Measurements from ENCODE around the gene GDF7.

The GDF7 gene

DNA sequence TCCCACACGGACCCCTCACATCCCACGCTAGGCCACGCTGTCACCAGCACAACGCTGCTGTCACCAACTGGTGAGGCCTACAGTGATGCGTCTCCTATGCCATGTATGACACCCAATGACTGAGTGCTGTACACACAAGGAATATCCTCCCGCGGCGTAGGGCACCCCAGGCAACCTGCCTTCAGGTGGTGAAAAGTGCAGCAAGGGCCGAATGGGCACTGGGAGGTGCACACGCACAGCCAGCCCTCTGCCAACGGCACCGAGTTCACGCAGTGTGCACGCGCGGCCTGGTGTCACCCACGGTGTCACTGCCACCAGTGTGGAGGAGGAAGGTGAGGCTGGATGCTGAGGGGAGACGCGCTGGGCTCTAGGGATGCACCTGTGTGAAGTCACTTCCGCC is 20.5 kb upstream of the GDF7 start:
- no peak for FAIRE-seq

DNA sequence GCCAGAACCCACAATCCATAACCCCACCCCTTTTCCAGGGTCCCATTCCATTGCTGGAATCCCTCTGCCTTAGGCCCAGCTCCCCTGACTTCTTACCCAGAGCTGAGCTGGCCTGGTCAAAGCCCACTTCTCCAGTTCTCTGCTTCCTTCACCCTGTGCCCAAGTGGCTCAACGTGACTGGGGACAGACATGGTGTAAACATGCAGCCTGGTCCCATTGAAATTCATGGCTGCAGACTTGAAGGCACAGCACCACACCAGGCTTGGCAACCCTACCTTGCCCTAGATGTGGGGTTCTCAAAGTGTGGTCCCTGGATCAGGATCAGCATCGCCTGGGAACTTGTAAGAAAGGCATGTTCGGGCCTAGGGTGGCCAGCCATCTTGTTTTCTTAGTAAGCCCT is 19.7 kb upstream of the GDF7 start:
- no peak for FAIRE-seq

DNA sequence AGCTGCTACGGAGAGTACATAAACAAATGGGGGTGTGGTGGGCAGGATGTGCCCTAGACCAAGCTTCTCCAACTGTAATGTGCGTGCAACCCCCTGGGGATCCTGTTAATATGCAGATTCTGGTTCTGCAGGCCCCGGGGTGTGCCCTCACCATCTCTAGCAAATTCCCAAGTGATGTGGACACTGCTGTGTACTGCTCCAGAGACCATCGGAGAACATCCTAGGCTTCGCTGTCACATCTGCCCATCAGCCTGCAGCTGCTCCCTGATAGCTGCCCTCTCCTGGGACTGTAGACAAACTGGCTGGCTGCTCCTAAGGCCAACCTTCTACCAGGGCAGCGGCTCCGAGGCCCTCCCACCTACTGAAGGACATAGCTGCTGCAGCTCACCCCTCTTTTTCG is 19.2 kb upstream of the GDF7 start:
- no peak for FAIRE-seq

DNA sequence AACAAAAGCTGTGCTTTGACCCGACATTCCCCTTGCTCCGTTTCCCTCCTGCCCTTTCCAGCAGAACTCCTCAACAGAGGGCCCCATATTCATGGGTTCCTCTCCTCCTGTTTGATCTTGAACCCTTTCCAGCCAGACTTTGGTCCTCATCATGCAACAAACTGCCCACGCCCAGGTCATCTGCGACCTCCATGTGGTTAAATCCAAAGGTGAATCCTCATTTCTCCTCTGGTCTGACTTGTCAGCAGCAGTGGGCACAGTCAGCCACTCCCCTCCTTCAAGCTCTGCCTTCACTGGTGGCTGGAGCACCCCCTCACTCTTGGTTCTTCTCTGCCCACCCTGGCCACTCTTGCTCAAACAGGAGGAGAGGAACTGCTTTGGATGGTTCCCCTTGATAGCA is 18.7 kb upstream of the GDF7 start:
- no peak for FAIRE-seq

DNA sequence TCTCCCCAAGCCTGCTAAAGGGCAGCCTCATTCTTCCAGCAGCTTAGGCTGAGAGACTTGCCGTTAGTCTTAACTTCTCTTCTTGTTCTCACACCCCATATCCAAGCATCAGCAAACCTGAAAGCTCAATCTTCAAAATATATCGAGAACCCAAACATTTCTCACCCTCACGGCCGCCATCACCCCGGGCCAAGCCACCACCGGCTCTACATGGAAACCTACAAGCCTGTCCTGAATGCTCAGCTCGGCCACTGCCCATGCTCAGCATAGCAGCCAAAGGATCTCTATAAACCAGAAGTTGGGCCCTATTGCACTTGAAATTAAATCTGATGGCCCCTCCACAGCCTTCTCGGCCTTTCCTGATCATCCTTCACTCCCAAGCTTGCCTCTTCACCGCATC is 18.1 kb upstream of the GDF7 start:
- FAIRE-seq: no peak

DNA sequence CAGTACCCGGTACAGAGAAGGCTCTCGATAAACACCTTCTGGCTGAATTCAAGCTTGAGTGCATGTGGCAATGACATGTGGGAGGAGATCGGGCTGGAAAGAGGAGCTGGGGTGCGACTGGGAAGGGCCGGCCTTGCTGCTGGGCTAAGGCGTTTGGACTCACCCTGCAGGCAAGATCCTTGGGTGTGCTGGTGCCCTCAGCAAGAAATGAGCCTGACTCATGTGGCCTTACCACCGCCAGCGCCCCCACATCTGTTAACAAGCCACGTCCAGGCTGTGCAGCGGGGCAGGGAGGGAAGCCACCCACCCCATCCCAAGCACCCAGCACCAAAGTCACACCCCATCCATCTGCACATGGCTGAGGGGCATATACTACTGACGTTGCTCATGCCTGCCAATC is 17.4 kb upstream of the GDF7 start:
- no peak for FAIRE-seq

DNA sequence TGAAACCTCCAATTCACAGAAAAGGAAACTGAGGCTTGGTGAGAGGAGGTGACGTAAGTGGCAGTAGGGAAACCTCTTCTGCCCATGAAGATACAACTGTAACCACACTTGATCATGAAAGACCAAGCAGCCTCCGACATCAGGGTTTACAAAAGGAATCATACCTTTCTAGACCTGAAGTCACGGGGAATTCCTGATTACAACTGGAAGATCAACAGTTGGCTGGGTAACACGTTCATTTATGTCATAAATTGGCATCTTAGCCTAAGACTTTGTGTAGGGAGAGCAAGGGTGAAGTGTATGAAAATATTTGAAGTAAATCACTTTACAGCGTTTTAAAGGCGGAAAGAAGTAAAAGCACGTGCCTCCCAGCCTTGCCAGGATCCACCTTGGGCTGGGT is 17.0 kb upstream of the GDF7 start:
- no peak for FAIRE-seq

DNA sequence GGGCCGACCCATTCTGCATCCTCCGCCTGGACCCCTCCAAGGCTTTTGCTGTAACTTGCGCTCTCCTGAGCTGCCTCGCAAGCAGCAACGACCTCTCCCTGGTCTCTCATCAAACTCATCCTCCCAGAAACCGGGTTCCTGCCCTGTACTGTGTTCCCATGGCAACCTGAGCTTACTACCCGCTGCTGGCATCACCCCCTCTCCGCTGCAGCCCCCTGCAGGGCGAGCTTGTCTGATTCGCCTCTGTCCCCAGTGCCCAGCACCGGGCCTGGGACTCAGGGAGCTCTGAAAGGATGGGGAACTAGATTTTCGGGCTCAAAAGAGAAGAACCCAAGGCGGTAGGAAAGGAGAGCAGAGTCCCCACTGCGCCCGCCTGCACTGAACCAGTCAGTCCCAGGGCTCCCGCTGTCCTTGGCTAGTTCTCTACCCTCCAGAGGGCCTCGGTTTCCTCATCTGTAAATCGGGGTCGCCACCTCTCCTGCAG is 16.5 kb upstream of the GDF7 start:
- no peak for FAIRE-seq

DNA sequence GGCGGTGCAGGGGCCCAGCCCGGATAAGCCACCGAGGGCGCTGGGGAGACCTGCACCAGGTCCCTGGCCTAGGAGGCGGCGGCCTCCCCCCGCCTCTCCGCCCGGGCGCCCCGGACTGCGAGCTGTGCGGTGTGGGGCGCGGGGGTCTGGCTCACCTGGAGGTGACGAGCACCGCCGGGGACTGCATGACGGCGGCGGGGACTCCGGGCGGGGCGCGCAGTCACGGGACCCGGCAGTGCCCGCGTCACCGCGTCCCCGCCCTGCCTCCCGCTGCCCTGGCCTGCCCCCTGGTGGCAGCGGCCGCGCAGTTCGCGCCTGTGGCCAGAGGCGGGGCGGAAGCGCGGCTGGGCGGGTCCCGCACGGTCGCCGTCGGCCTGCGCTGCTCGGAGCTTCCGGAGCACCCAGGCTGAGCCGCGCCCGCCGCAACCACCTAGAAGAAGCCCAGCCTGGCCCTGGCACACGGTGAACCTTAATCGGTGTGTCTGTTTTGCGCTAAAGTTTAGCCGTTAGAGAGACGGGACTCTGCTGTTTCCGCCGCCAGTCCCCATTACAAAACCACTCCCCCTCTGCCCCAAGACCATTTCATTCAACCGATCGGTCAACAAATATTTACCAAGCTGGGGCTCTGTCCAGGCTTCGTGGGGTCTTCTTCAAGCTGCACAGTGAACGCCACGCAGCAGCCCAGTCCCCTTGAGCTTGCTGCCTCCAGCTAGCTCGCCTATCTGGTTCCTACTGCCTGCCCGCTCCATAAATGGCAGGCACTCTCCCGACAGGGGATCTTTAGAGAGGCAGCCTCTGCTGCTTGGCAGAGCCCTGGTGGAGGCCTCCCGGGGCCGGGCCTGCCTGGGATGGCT is 15.8 kb upstream of the GDF7 start, which contains the start of gene HS1BP3:
HS1BP3 (minus strand) TSS at position 222 of the 854 bp plus-strand sequence; CDS start at position 187, 35 bp downstream.
- FAIRE-seq: no peak

DNA sequence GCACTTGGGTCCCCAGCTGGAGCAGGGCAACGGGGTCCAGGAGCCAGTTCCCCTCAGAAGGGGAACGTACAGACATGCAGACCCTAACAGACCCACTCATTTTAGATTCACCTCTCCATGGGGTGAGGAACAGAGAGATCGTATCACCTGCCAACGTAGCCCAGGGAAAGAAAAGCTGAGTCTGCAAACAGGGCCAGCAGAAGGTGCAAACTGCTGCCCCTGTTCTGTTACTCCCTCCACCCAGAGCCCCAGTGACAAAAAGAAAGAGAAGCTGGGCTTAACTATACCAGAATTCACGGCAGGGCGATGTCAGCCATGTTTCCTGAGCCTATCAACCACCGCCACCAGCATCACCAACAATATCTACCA is 15.2 kb upstream of the GDF7 start:
- no peak for FAIRE-seq

DNA sequence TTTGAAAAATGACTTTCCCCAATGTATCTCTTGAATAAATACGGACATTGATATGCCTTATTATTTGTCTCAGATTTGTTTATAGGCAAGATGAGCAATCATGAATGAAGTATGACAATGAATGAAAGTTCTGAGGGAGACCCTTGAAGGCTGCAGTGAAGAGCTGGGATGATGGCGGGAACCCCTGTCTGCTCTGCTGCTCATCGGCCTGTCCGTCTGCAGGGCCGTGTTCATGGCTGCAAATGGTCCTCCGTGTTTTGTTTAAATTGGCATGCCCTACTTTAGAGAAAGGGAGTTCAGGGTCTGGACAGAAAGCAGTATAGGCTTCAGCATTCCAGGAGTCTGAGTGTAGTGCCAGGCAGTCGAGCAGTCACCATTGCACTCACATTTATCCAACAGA is 14.8 kb upstream of the GDF7 start:
- no peak for FAIRE-seq

DNA sequence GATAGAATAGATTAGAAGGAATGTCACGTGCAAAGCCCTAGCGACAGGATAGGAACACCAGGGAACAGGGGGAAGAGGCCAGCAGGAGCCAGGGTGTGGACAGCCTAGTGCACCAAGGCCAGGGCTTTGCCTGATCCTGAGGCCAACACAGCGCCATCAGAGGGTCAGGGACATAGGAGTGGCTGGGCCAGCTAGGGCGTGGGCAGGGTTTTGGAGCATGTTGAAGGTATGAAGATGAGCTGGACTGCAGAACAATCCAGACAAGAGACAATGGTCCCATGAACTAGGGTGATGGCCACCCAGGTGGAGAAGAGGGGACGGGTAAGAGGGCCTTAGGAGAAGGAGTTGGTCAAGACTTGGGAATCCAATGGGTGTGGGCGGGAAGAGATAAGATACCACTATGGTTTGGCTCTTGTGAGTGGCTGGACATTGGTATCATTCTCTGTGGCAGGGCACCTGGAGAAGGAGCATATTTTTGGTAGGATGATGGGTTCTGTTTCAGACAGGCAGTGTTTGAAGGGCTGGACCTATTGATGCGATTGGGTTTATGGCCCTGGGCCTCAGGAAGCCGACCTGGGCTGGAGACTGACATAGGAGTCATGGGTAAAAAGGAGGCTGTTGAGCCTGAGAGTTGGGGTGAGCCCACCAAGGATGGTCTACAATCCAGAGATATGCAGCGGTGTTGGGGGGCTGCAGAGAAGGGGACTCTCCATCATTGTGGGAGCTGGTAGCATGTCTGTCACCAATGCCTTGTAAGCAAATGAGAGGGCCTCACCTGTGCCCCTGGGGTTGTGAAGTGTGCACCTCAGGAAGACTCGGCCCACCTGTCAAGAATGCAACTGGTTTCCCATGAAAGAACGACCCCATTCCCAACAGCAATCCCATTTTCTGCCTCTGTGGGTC is 14.0 kb upstream of the GDF7 start:
- FAIRE-seq: no peak

DNA sequence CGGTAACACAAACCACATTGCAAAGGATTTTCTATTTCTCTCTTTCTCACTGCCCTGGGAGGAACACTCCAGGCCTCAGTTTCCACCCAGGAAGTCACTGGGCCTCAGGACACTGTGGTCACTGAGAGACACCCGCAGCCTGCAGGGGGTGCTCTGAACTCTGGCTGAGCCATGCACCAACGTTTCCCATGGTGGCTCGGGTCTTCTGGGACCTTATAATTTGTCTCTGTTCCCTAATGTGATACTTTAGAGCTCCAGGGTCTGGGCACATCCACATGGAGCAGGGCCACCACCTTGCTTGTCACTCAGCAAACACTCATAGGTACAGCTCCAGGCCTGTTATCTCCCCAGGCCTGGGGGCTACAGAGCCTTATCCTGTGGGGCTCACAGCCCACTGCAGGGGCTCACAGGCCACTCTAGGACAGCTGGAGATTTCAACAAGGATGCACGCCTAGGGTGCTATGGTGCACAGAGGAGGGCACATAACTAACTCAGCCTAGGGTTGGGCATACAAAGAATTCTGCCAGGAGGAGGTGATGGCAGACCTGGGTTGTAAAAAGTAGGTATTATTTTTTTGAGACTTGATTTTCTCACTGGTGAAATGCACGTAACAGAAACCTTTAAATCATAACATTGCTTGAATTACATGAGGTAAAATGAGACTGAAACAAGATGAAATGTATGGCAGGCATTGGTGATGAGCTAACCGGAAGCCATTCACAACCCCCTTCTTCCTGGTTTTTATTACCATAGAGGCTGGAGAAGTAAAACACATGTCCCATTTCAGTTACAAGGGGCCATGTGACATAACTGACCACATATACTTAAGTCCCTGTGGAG is 13.0 kb upstream of the GDF7 start:
- no peak for FAIRE-seq

DNA sequence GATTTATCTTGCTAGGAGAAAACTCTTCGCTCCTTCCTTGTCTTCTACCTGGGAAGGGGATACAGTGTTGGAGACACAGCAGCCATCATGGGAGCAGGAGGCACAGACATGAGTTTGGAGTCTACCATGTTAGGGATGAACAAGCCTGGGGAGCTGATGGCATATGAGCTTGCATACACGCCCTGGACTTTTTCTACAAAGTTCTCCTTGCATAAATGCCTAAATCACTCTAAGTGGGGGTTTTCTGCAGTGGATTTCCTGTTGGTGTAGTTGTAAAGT is 12.5 kb upstream of the GDF7 start:
- no peak for FAIRE-seq

DNA sequence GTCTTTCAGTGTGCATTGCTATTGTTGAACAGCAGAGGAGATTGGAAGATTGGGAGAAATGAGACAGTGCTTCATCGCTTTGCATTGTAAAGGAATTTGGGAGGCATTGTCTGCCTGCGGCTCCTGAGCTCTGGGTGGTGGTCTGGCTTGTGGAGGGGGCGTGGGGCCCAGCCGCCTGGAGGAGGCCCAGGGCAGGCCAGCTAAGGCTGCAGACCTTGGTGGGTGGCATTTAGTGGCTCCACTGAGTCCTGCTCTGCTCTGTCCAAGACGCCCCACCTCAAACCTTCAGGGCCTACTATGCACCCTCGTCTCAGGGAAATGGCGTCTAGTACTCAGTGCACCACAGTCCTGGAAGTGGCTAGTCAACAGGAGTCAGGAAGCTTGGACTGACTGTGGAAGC is 10.4 kb upstream of the GDF7 start:
- FAIRE-seq: no peak

DNA sequence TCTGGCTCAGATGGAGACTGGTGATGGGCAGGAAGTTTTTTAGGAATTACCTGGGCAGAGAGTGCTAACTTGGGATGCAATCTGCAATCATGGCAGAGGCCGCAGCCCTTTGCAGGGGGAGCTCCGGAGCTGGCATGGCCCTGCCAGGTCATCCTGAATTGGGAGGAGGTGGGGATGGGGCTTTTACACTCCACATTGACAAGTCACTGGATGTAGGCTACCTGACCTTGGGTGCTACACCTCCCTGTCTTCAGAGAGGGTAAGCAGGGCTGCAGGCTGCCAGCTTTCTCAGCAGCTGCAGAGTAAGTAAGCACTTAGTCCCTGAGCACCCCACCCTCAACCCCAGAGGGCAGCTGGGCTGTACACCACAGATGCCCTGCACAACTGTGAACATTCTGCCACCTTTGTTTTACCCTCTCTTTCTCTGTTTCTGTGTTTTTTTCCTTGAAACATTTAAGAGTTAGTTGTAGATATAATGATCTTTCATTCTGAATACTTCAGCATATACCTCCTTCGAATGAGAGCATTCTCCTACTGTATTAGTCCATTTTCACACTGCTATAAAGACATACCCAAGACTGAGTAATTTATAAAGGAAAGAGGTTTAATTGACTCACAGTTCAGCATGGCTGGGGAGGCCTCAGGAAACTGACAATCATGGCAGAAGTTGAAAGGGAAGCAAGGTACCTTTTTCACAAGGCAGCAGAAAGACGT is 9.3 kb upstream of the GDF7 start:
- no peak for FAIRE-seq

DNA sequence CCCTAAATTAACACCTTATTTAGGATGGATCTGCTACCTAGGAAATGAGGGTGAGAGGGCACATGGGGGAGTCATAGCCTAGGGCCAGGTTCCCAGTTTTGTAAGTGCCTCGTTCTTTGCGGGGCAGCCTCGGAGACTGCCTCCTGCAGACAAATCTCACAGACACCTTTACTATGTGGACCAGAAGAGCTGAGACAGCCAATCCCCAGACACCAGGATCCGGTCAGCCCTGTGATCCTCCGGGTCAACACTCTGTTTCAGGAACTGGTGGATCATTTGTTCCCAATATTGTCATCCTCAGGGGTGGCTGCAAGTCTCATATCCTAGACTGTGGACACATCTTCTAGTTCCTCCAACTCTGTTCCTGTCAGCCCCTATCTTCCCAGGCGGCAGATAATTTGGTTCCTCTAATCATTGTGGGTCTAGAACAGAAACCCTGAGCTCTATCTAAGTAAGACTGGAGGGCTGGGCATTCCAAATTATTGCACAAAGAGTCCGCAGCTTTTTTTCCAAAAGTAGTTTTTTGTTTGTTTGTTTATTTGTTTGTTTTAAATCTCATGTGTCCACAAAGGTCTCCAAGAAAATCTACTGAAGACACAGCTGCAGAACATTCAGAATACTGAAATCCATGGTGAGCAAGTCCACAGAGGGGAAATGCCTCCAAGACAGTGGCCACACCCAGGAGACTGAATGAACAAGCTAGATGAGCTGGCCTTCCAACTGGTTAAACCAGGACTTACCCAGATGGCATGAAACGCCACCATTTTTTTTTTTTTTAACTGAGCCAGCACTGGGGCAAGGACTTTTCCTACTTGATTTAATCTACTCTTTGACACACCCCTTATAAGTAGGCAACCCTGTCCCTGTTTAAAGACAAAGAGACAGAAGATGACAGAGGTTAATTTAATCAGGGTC is 6.2 kb upstream of the GDF7 start:
- no peak for FAIRE-seq

DNA sequence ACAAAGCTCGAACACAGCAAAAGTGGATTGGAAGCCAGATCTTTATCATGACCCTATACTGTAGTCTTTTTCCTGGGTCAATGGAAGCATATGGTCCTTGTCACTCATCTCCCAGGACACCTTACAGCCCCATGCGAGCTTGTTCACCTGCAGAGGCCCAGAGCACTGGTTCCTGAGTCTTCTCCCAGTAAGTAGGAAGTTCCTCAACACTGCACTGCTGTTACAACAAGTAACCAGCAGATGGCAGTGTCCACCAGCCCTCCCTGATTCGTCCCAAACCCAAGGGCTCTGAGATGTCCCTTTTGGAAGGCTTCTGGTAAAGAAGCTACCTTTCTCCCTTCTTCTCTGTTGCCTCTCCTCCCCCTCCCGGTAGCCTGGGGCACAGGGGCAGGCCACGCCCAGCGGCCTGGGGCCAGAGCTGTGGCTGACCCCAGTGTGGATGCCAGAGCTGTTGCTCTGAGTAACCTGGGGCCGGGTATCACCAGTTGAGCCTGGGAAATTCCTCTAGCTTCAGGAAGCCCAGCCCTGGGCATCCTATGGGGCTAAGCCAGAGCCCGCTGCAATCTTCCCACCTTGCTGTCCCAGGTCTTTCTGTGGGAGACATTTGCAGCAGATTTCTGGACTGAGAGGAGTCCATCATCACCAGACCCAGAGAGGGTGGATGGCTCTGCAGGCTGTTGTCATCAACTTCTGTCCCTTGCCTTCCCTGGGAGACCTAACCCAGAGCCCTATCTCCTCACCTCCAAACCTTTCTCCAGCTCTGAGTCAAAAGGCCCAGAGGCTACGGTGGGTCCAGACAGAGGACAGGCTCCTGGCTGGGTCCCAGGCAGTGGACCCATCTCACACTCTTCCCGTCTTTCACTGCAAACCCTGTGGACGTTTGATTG is 5.3 kb upstream of the GDF7 start:
- peak; percentile 26 for FAIRE-seq

DNA sequence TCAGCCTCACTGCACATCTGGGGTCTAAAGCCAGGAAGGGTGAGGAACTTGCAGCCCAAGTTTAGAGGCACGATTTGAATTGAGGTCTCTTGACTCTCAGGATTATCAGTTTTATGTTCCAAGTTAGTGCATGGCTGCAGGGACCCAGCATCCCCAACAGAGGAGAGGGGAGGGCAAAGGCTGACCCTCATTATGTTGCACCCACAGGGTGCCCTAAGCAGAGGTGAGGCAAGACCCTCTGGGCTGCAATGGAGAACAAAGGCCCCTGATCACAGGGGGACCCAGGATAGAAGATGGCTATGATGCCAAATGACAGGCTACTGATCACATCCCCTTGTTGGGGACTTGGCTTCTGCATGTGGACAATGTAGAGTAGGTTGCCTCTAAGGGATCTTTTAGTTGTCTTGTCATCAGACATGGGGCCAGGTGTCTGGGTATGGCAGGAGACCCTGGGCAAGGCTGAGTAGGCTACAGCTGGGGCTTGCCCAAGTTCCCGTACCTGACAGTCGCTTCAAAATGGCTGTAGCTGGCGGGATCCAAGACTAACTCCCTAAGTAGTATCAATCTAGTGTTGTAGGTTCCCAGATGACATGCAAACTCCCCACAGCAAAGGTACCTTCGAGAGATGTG is 4.5 kb upstream of the GDF7 start:
- no peak for FAIRE-seq
